ENCODE measurements around the gene TRRAP.

- TF ChIP-seq CTCF (IDR thresholded peaks at IDR 0.05) (no peak), POLR2A (IDR thresholded peaks at IDR 0.05) (no peak)
Observed at GRCh38 chr7:98930921-98931320, 52.6 kb downstream of the TRRAP start.
